BJ (cell line): ENCODE data around the gene CADM4. TPM values are rescaled to one million over a fixed set of nuclear protein-coding genes. Genes with fewer than 3 reads are reported as not detected.

ENCODE experiments used
- CTCF ChIA-PET: fragments of 350-600 bp; formaldehyde crosslinking; extraction: SDS; loops from one replicate; lab custom pipeline; 2021; ENCODE audit warnings: antibody characterized with exemption, inconsistent platforms; lab: Yijun Ruan, JAX
- POLR2A ChIA-PET: fragments of 300-600 bp; sonication (Branson Sonifier 250); formaldehyde crosslinking; extraction: SDS; loops from one replicate; lab custom pipeline; 2021; ENCODE audit warnings: antibody characterized with exemption; lab: Charles Lee
- DNase-seq: peaks from one replicate; pipeline ENCODE4 v3.0.0-alpha.2; 2011; ENCODE audit warnings: low read depth
- H3K27me3 ChIP-seq: 2 replicates; pipeline ENCODE4 v1.6.0; 2011; ENCODE audit warnings: low read length; ENCODE audit not compliant: control insufficient read depth, insufficient read depth
- H3K36me3 ChIP-seq: 2 replicates; pipeline ENCODE4 v1.5.1; 2011; ENCODE audit warnings: low read length; ENCODE audit not compliant: control insufficient read depth, insufficient read depth
- H3K4me3 ChIP-seq: 2 replicates; pipeline ENCODE4 v1.5.1; 2011; ENCODE audit warnings: low read depth, mild to moderate bottlenecking, control low read depth, low read length
- CTCF ChIP-seq: IDR thresholded peaks from 2 replicates; pipeline ENCODE4 v1.5.1; 2011; ENCODE audit warnings: low read depth, mild to moderate bottlenecking, control low read depth, inconsistent platforms, low read length, moderate library complexity; ENCODE audit not compliant: insufficient read depth
- polyA plus RNA-seq: library from polyadenylated mRNA; depleted of rRNA; stranded (reverse); fragments of >200 nt; gene quantifications from 2 replicates; pipeline ENCODE4 v1.2.3, GENCODE V29; 2011

Gene CADM4
- polyA plus RNA-seq, 1 experiment = 1.7 TPM

- no peak for DNase-seq
- Histone ChIP-seq H3K4me3 (no peak overlapping the region), H3K27me3 (no peaks in the 10 kb centered on the region), H3K36me3 (no peaks in the 10 kb centered on the region)
- ChIA-PET CTCF (interaction anchor here (0.7 kb wide), 1 partner anchor 1042 kb away, joined by 3 read pairs; no protein-coding TSS in a partner anchor), POLR2A (no interaction called here)
- TF ChIP-seq CTCF = no peak
These were observed 36.3 kb upstream of the CADM4 start for GRCh38 chr19:43675906-43676305.

DNA sequence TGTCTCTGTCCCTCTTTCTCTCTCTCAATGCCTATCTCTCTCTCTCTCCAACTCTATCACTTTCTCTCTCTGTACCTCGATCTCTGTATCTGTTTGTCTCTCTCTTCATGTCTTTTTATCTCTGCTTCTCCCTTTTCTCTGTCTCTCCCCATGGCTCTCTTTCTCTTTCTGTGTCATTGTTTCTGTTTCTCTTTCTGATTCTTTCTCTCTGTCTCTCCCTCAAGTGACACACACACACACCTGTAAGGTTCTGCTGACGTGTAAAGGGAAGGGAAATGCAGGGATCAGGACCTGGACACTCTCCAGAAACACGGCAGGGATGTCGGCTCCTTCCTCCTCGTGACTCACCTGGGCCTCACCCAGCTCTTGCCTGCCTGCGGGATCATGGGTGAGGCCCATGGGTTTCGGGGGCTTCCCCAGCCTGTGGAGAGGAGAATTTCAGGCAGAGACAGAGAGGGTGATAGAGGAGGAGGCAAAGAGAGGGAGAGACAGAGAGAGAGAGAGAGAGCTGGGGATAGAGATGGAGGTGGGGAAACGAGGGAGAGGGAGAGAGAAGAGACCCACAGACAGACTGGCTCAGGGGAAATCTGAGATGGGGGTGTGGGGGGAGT, 35.7 kb upstream of the CADM4 start:
- Histone ChIP-seq H3K27me3 (no peaks in the 10 kb centered on the region), H3K36me3 (no peaks in the 10 kb centered on the region), H3K4me3 (no peak overlapping the region)
- no peak for TF ChIP-seq CTCF
- no peak for DNase-seq
- POLR2A ChIA-PET = no interaction called here
- CTCF ChIA-PET = interaction anchor here (0.7 kb wide), 1 partner anchor 1042 kb away, joined by 3 read pairs; no protein-coding TSS in a partner anchor

DNA sequence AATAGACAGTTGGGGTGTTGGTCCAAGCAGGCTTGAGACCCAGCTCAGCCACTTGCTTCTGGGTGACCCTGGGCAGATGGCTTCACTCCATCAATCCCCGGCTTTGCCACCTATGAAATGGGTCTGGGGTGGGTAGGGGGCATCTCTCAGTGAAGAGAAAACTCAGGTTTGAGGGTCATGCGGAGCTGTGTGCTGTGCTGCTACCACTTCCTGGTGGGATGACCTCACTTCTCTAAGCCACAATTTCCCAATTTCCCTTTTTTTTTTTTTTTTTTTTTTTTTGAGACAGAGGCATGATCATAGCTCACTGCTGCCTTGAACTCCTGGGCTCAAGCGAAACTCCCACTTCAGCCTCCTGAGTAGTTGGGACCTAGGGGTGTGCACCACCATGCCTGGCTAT, 34.9 kb upstream of the CADM4 start:
- DNase-seq = no peak
- Histone ChIP-seq H3K4me3 (no peak overlapping the region), H3K36me3 (no peaks in the 10 kb centered on the region), H3K27me3 (no peaks in the 10 kb centered on the region)
- TF ChIP-seq CTCF = no peak
- ChIA-PET POLR2A (no interaction called here), CTCF (interaction anchor here (0.9 to 1.2 kb wide), 2 partner anchors 94 to 100 kb away, joined by 3 to 4 read pairs; no protein-coding TSS in a partner anchor)

DNA sequence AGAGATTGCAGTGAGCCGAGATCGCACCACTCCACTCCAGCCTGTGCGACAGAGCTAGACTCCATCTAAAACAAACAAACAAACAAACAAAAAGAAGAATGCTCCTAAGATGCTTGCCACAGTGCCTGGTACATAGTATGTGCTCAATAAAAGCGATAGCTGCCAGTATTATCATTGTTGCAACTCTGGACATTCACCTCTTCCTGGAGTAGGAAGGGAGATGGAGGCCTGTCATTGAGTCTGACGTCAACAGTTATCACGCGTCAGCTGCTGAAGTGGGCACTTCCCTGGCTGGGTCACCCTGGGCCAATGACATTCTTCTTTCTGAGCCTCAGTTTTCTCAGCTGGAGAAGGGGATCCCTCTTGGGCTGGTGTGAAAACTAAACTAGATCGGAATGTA, 34.5 kb upstream of the CADM4 start:
- H3K27me3 ChIP-seq = no peaks in the 10 kb centered on the region
- no peak overlapping the region for H3K4me3 ChIP-seq
- CTCF ChIA-PET = interaction anchor here (0.9 to 1.2 kb wide), 2 partner anchors 95 to 100 kb away, joined by 3 to 4 read pairs; no protein-coding TSS in a partner anchor
- POLR2A ChIA-PET = no interaction called here
- no peak for TF ChIP-seq CTCF
- H3K36me3 ChIP-seq = no peaks in the 10 kb centered on the region
- DNase-seq = no peak

DNA sequence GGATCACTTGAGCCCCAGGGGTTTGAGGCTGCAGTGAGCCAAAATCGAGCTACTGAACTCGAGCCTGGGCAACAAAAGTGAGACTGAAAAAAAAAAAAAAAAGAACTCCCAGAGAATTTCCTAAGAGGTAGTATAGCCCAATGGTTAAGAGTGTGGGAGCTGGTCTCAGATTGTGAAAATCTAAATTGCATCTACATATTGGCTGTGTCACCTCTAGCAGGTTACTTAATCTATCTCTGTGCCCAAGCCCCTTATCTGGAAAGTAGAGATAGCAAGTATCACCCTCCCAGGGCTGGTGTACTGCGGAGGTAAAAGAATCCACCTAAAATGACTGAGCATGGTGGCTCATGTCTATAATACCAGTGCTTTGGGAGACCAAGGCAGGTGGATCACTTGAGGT, 34.0 kb upstream of the CADM4 start:
- no peaks in the 10 kb centered on the region for H3K36me3 ChIP-seq
- DNase-seq = no peak
- no peaks in the 10 kb centered on the region for H3K27me3 ChIP-seq
- no peak overlapping the region for H3K4me3 ChIP-seq
- no peak for TF ChIP-seq CTCF
- ChIA-PET CTCF (interaction anchor here (0.9 to 1.4 kb wide), 3 partner anchors 48 to 101 kb away, joined by 3 to 4 read pairs (median 3); no protein-coding TSS in a partner anchor), POLR2A (no interaction called here)
